Right renal cortex interstitium (tissue), 3 donors: ENCODE results near the gene LATS1. TPM values are rescaled to one million over a fixed set of nuclear protein-coding genes. Genes with fewer than 3 reads are reported as not detected.
"Not testable (repeated sequence)": the region's sequence is repeated elsewhere in the genome, so short reads cannot be mapped to it uniquely, and the experiment has no call there.

Experiments
- DNase-seq, 3 donors: peaks; one replicate each; pipeline ENCODE4 v3.0.0-alpha.2; 2013; ENCODE audit warnings: low read depth in 3 of 3, low spot score in 2 of 3
- polyA plus RNA-seq, 3 donors: library from polyadenylated mRNA; unstranded; fragments of 120-200 nt; gene quantifications; one replicate each; pipeline ENCODE4 v1.2.1, GENCODE V29; 2013; ENCODE audit not compliant: insufficient read length in 3 of 3

The LATS1 gene
- polyA plus RNA-seq, 3 donors = 28.8 to 35.8 (median 29.5) TPM

DNA sequence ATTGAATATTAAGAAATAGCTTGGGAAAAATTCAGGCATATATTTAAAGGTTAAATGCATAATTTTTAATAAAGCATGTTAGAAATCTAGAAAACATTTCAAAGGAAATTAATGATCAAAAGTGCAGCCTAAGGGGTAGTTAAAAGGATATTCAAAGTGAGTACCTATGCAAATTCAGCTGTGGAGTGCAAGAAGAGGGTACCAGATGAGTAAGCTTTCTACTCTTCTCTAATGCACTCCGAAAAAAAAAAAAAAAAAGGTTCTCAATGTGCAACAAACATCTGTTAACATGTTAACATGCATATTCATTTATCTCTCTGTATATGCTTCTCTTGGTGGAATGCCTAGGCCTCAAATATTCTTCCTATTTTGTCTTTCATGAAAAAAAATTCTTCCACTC is 37.4 kb downstream of the LATS1 start:
- DNase-seq = no peak

GRCh38 chr6:149672265-149672664 is 45.6 kb downstream of the LATS1 start:
- DNase-seq = not testable (repeated sequence)

GRCh38 chr6:149660028-149660427 is 57.9 kb downstream of the LATS1 start:
- no peak for DNase-seq

DNA sequence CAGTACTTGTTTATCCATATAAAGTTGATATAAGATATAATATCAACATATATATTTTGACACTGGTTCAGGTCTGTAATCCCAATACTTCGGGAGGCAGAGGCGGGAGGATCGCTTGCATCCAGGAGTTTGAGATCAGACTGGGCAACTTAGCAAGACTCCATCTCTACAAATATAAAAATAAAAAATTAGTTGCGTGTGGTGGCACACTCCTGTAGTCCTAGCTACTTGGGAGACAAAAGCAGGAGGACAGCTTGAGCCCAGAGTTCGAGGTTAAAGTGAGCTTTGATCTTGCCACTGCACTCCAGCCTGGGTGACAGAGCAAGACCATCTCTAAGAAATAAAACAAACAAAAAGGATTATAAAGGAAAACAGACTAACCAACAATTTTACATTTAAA is 60.5 kb downstream of the LATS1 start:
- DNase-seq = no peak

DNA sequence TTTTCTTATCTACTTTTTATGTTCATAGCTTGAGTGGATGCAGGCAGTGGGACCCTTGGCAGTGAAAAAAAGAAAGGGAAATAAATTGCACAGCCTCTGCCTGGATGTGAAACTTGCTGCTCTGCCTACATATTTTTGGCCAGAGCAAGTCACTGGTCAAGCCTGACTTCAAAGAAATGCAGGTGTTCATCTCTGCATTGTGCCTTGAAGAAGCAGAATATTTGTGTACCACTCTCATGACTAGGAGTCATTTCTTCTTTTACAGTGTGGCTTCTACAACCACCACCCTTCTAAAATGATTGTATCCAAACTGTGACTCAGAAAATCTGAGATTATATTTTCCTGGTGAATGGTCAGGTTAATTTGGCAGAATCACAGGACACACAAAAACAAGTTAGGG is 66.8 kb downstream of the LATS1 start:
- no peak for DNase-seq

- peak; percentile 58 to 59 (median 58) for DNase-seq
Observed at GRCh38 chr6:149648148-149649145, 69.5 kb downstream of the LATS1 start, which contains the start of gene KATNA1. KATNA1 (minus strand) TSS chr6:149648714; CDS start chr6:149638547, 10,167 bp downstream.

DNA sequence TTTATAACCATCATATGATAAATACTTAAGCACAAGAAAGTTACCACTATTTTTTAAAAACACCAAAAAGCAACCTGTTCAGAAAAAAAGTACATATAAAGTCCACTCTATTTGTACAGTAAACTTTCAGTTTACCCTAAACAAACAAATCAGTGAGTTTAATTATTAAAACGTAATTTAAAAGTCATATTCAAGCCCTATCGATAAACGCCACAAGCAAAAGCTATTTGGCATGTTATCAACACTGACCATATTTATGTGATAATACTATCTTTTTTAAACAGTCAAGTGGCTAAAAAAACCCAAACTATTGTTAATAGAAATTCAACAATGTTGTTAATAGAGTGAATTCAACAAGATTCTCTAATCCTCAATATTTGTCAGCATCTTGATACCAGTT is 71.3 kb downstream of the LATS1 start:
- DNase-seq = no peak

- no peak for DNase-seq
Observed at GRCh38 chr6:149642829-149643580, 74.9 kb downstream of the LATS1 start.

- DNase-seq = no peak
Observed at GRCh38 chr6:149636124-149636523, 81.8 kb downstream of the LATS1 start.

DNA sequence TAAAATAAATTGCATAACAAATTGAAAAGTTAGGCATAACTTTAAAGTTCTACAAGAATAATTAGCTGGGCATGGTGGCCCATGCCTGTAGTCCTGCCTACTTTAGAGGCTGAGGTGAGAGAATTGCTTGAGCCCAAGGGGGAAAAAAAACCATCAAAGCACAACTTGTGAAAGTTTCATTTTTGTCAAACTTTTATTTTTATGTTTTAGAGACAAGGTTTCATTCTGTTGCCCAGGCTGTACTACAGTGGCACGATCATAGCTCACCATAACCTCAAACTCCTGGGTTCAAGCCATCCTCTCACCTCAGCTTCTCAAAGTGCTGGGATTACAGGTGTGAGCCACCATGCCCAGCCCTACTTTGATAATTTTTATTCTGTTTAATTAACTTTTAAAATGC is 83.6 kb downstream of the LATS1 start:
- DNase-seq = no peak

GRCh38 chr6:149628875-149629510 is 88.9 kb downstream of the LATS1 start:
- no peak for DNase-seq

- no peak for DNase-seq
Observed at GRCh38 chr6:149627672-149628071, 90.2 kb downstream of the LATS1 start.

- DNase-seq = no peak
Observed at GRCh38 chr6:149615805-149616204, 102.1 kb downstream of the LATS1 start.

DNA sequence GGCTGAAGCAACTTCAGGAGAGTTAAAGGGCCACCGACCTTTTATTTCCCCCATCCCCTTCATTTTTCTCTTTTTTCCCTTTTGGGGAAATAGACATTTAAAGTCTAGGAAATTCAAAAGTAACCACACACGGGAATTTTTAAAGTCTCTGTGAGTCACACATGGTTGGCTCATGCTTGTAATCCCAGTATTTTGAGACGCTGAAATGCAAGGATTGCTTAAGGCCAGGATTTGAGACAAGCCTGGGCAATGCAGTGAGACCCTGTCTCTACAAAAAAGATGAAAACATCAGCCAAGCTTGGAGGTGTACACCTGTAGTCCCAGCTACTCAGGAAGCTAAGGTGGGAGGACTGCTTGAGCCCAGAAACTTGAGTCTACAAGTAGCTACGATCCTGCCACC is 103.6 kb downstream of the LATS1 start:
- no peak for DNase-seq

GRCh38 chr6:149608381-149608982 is 109.4 kb downstream of the LATS1 start:
- DNase-seq = no peak

Other genes starting within 250 kb of the LATS1 start
- gene ZC3H12D, start 233.1 kb downstream of the LATS1 start, polyA plus RNA-seq = under 1 TPM; 0.18 to 0.34 (median 0.32) TPM
- gene PPIL4, start 172.1 kb downstream of the LATS1 start, polyA plus RNA-seq = 10 to 100 TPM; 63.1 to 69.5 (median 65.7) TPM
- gene GINM1, start 151.7 kb downstream of the LATS1 start, polyA plus RNA-seq = 100 to 1,000 TPM in 2 of 3 donors, 10 to 100 TPM in 1; 99.4 to 106 (median 104) TPM
- 10 to 100 TPM; 31.5 to 34.3 (median 32.8) TPM for gene KATNA1, start 69.4 kb downstream of the LATS1 start, polyA plus RNA-seq
- gene NUP43, start 28.4 kb upstream of the LATS1 start, polyA plus RNA-seq = 10 to 100 TPM; 41.0 to 45.7 (median 45.7) TPM
- gene PCMT1, start 31.6 kb upstream of the LATS1 start, polyA plus RNA-seq = 100 to 1,000 TPM in 2 of 3 donors, 10 to 100 TPM in 1; 94.5 to 102 (median 101) TPM
- 10 to 100 TPM; 32.5 to 38.6 (median 35.3) TPM for gene LRP11, start 146.3 kb upstream of the LATS1 start, polyA plus RNA-seq
- under 1 TPM; 0.43 to 0.59 (median 0.46) TPM for gene RAET1E, start 180.0 kb upstream of the LATS1 start, polyA plus RNA-seq
- 1 to 10 TPM in 2 of 3 donors, under 1 TPM in 1; 0.75 to 1.9 (median 1.5) TPM for gene RAET1G, start 205.0 kb upstream of the LATS1 start, polyA plus RNA-seq
- under 1 TPM; 0.65 to 0.87 (median 0.68) TPM for gene ULBP2, start 223.9 kb upstream of the LATS1 start, polyA plus RNA-seq
- 1 to 10 TPM; 1.7 to 2.0 (median 1.9) TPM for gene ULBP1, start 245.8 kb upstream of the LATS1 start, polyA plus RNA-seq